ENCODE data around the gene CEP55. TPM values are rescaled to one million over a fixed set of nuclear protein-coding genes. Genes with fewer than 3 reads are reported as not detected.

The CEP55 gene
- total RNA-seq, 1 experiment from 2014 or later: 62.6 TPM

GRCh38 chr10:93494494-93494893, 1.9 kb upstream of the CEP55 start:
- DNase-seq (no peak), ATAC-seq (no peak)
- ChIA-PET POLR2A (ENCODE audit: unreplicated experiment) (no interaction called here), CTCF (no interaction called here)
- Histone ChIP-seq H3K79me2 (ENCODE audit: low read length) (peaks cover 30% of the 10 kb centered on the region), H3K27me3 (ENCODE audit: low read length) (no peaks in the 10 kb centered on the region), H3K9ac (ENCODE audit: low read length) (no peak overlapping the region), H3K4me1 (ENCODE audit: insufficient read depth, low read length) (peaks cover 12% of the 10 kb centered on the region; the same call in 1 of the 2 replicates), H3K36me3 (ENCODE audit: low read depth, low read length) (no peaks in the 10 kb centered on the region), H3F3A (ENCODE audit: low read length, unreplicated experiment) (no peaks in the 10 kb centered on the region), H3K27ac (ENCODE audit: low read length) (no peak overlapping the region), H3K4me3 (ENCODE audit: low read length) (no peak overlapping the region), H3K4me2 (ENCODE audit: low read length) (no peak overlapping the region), H4K20me1 (ENCODE audit: low read length) (no peaks in the 10 kb centered on the region), H2AFZ (ENCODE audit: low read length) (no peak overlapping the region), H3K9me3 (ENCODE audit: low read length) (no peaks in the 10 kb centered on the region), H3K9me2 (replicated peaks; ENCODE audit: low read length) (no peaks in the 10 kb centered on the region)
- TF ChIP-seq EZH2phosphoT487 (IDR thresholded peaks at IDR 0.05; ENCODE audit: borderline replicate concordance, low read length) (no peak), CTCF (conservative IDR thresholded peaks at IDR 0.05; ENCODE audit: low read depth, low read length) (no peak), EZH2 (IDR thresholded peaks at IDR 0.05; ENCODE audit: low read length, unreplicated experiment) (no peak)
- BruUV-seq (replicated peaks): no TSS peak
- intact Hi-C loops (cut with micrococcal nuclease): no loop called here

GRCh38 chr10:93495654-93496321, 624 bp upstream of the CEP55 start:
- intact Hi-C loops (cut with micrococcal nuclease): no loop called here
- TF ChIP-seq EZH2 (IDR thresholded peaks at IDR 0.05; ENCODE audit: low read length, unreplicated experiment) (no peak), EZH2phosphoT487 (IDR thresholded peaks at IDR 0.05; ENCODE audit: borderline replicate concordance, low read length) (no peak), CTCF (conservative IDR thresholded peaks at IDR 0.05; ENCODE audit: low read depth, low read length) (no peak)
- Histone ChIP-seq H3K4me2 (ENCODE audit: low read length) (peak overlapping the region; percentile 89), H3K79me2 (ENCODE audit: low read length) (peaks cover 43% of the 10 kb centered on the region), H3F3A (ENCODE audit: low read length, unreplicated experiment) (no peaks in the 10 kb centered on the region), H4K20me1 (ENCODE audit: low read length) (no peaks in the 10 kb centered on the region), H3K27me3 (ENCODE audit: low read length) (no peaks in the 10 kb centered on the region), H3K4me1 (ENCODE audit: insufficient read depth, low read length) (peaks cover 12% of the 10 kb centered on the region; the same call in 1 of the 2 replicates), H3K9me2 (replicated peaks; ENCODE audit: low read length) (no peaks in the 10 kb centered on the region), H2AFZ (ENCODE audit: low read length) (peak overlapping the region; percentile 83), H3K36me3 (ENCODE audit: low read depth, low read length) (no peaks in the 10 kb centered on the region; the same call in 1 of the 2 replicates), H3K9ac (ENCODE audit: low read length) (peak overlapping the region; percentile 65), H3K27ac (ENCODE audit: low read length) (no peak overlapping the region), H3K9me3 (ENCODE audit: low read length) (no peaks in the 10 kb centered on the region), H3K4me3 (ENCODE audit: low read length) (peak overlapping the region; percentile 98)
- peak; percentile 41 for DNase-seq
- ChIA-PET POLR2A (ENCODE audit: unreplicated experiment) (interaction anchor here (0.6 kb wide), 1 partner anchor 50 kb away, joined by 4 read pairs; no protein-coding TSS in a partner anchor), CTCF (interaction anchor here (0.5 kb wide), 1 partner anchor 15 kb away, joined by 4 read pairs; no protein-coding TSS in a partner anchor)
- BruUV-seq (replicated peaks): TSS peak; percentile 96
- peak; percentile 45 for ATAC-seq

- Histone ChIP-seq H3K79me2 (ENCODE audit: low read length) (peaks cover 55% of the 10 kb centered on the region), H3K4me2 (ENCODE audit: low read length) (peak overlapping the region; percentile 89), H3F3A (ENCODE audit: low read length, unreplicated experiment) (no peaks in the 10 kb centered on the region), H2AFZ (ENCODE audit: low read length) (no peak overlapping the region), H3K4me3 (ENCODE audit: low read length) (peak overlapping the region; percentile 98), H3K9me2 (replicated peaks; ENCODE audit: low read length) (no peaks in the 10 kb centered on the region), H3K27ac (ENCODE audit: low read length) (no peak overlapping the region), H3K9me3 (ENCODE audit: low read length) (no peaks in the 10 kb centered on the region), H3K4me1 (ENCODE audit: insufficient read depth, low read length) (peaks cover 12% of the 10 kb centered on the region; the same call in 1 of the 2 replicates), H3K27me3 (ENCODE audit: low read length) (no peaks in the 10 kb centered on the region), H3K36me3 (ENCODE audit: low read depth, low read length) (peaks cover 4% of the 10 kb centered on the region; the same call in 1 of the 2 replicates), H3K9ac (ENCODE audit: low read length) (no peak overlapping the region), H4K20me1 (ENCODE audit: low read length) (no peaks in the 10 kb centered on the region)
- no peak for DNase-seq
- ChIA-PET POLR2A (ENCODE audit: unreplicated experiment) (no interaction called here), CTCF (no interaction called here)
- ATAC-seq: no peak
- no peak for TF ChIP-seq EZH2 (IDR thresholded peaks at IDR 0.05; ENCODE audit: low read length, unreplicated experiment)
- no peak for TF ChIP-seq EZH2phosphoT487 (IDR thresholded peaks at IDR 0.05; ENCODE audit: borderline replicate concordance, low read length)
- no peak for TF ChIP-seq CTCF (conservative IDR thresholded peaks at IDR 0.05; ENCODE audit: low read depth, low read length)
- intact Hi-C loops (cut with micrococcal nuclease): no loop called here
- BruUV-seq (replicated peaks): TSS peak; percentile 29
Observed at GRCh38 chr10:93498166-93498565, 1.8 kb downstream of the CEP55 start.
